Activated B cell treated with CpG ODN at 0.5 μM for 24 hours (primary cell): Measurements from ENCODE around the gene LOXHD1. TPM values are rescaled to one million over a fixed set of nuclear protein-coding genes. Genes with fewer than 3 reads are reported as not detected.

ENCODE experiments used
- ATAC-seq: fragments of 200-7000 bp; cut with Tn5 transposase; one replicate; pipeline ENCODE4 v1.10.0; 2021; ENCODE audit warnings: low read depth, mild to moderate bottlenecking, moderate library complexity
- CTCF ChIA-PET: fragments of 350-600 bp; sonication (Branson Sonifier 250); formaldehyde crosslinking; loops from one replicate; lab custom pipeline; 2021; ENCODE audit warnings: antibody characterized with exemption; lab: Charles Lee
- POLR2A ChIA-PET: fragments of 350-600 bp; sonication (Branson Sonifier 250); formaldehyde crosslinking; loops from one replicate; lab custom pipeline; 2021; ENCODE audit warnings: antibody characterized with exemption; lab: Charles Lee
- DNase-seq: peaks from one replicate; pipeline ENCODE4 v3.0.0; 2022
- H3K27ac Mint-ChIP-seq: one replicate; pipeline ENCODE4 v1.8.0; 2020; ENCODE audit warnings: mixed read lengths
- H3K27me3 Mint-ChIP-seq: one replicate; pipeline ENCODE4 v1.8.0; 2021; ENCODE audit warnings: mixed read lengths
- H3K36me3 Mint-ChIP-seq: one replicate; pipeline ENCODE4 v1.8.0; 2021; ENCODE audit warnings: low read depth, mixed read lengths
- H3K4me1 Mint-ChIP-seq: one replicate; pipeline ENCODE4 v1.8.0; 2021; ENCODE audit warnings: mixed read lengths
- H3K4me3 Mint-ChIP-seq: one replicate; pipeline ENCODE4 v1.8.0; 2020; ENCODE audit warnings: mild to moderate bottlenecking, mixed read lengths
- H3K9me3 Mint-ChIP-seq: one replicate; pipeline ENCODE4 v1.8.0; 2020; ENCODE audit warnings: mixed read lengths
- CTCF ChIP-seq: fragments of 200-600 bp; IDR thresholded peaks from one replicate; pipeline ENCODE4 v1.8.0; 2022; ENCODE audit warnings: antibody characterized with exemption, mild to moderate bottlenecking
- intact Hi-C: fragments of 100-400 bp; cut with micrococcal nuclease; formaldehyde crosslinking; loops from one replicate; pipeline ENCODE4 v1.15.1; 2024
- total RNA-seq: library from RNA; stranded (reverse); gene quantifications from 2 replicates; pipeline ENCODE4 v1.2.3, GENCODE V29; 2022

LOXHD1 gene
- total RNA-seq, 1 donor from 2014 or later, result not detected

GRCh38 chr18:46506974-46507586 lies 149.9 kb downstream of the LOXHD1 start:
- H3K36me3 Mint-ChIP-seq, result no peaks in the 10 kb centered on the region
- no peaks in the 10 kb centered on the region for H3K4me1 Mint-ChIP-seq
- no peak for DNase-seq
- H3K9me3 Mint-ChIP-seq, result no peaks in the 10 kb centered on the region
- H3K4me3 Mint-ChIP-seq, result no peak overlapping the region
- POLR2A ChIA-PET, result no interaction called here
- H3K27ac Mint-ChIP-seq, result no peak overlapping the region
- CTCF ChIA-PET, result no interaction called here
- no peak for ATAC-seq
- H3K27me3 Mint-ChIP-seq, result no peaks in the 10 kb centered on the region
- intact Hi-C loops, result no loop called here
- TF ChIP-seq CTCF, result no peak

GRCh38 chr18:46502444-46502843 lies 154.6 kb downstream of the LOXHD1 start:
- Mint-ChIP-seq H3K4me1 (no peaks in the 10 kb centered on the region), H3K27ac (no peak overlapping the region), H3K36me3 (no peaks in the 10 kb centered on the region), H3K27me3 (no peaks in the 10 kb centered on the region), H3K4me3 (no peak overlapping the region), H3K9me3 (no peaks in the 10 kb centered on the region)
- ATAC-seq, result no peak
- no peak for TF ChIP-seq CTCF
- no peak for DNase-seq
- intact Hi-C loops, result no loop called here
- POLR2A ChIA-PET, result no interaction called here
- CTCF ChIA-PET, result no interaction called here

GRCh38 chr18:46497129-46497528 lies 159.9 kb downstream of the LOXHD1 start:
- Mint-ChIP-seq H3K36me3 (no peaks in the 10 kb centered on the region), H3K4me3 (no peak overlapping the region), H3K4me1 (no peaks in the 10 kb centered on the region), H3K27ac (no peak overlapping the region), H3K27me3 (no peaks in the 10 kb centered on the region), H3K9me3 (no peaks in the 10 kb centered on the region)
- intact Hi-C loops, result no loop called here
- DNase-seq (no peak), ATAC-seq (no peak)
- CTCF ChIA-PET, result no interaction called here
- no peak for TF ChIP-seq CTCF
- POLR2A ChIA-PET, result no interaction called here

GRCh38 chr18:46488471-46489213 lies 168.4 kb downstream of the LOXHD1 start:
- Mint-ChIP-seq H3K9me3 (no peaks in the 10 kb centered on the region), H3K27ac (no peak overlapping the region), H3K36me3 (no peaks in the 10 kb centered on the region), H3K27me3 (peaks cover 8% of the 10 kb centered on the region), H3K4me3 (no peak overlapping the region), H3K4me1 (no peaks in the 10 kb centered on the region)
- TF ChIP-seq CTCF, result no peak
- POLR2A ChIA-PET, result no interaction called here
- CTCF ChIA-PET, result no interaction called here
- ATAC-seq (no peak), DNase-seq (no peak)
- intact Hi-C loops, result no loop called here

- ChIA-PET POLR2A (no interaction called here), CTCF (no interaction called here)
- ATAC-seq, result no peak
- H3K9me3 Mint-ChIP-seq, result peaks cover 5% of the 10 kb centered on the region
- DNase-seq, result no peak
- no peaks in the 10 kb centered on the region for H3K4me1 Mint-ChIP-seq
- no peak overlapping the region for H3K4me3 Mint-ChIP-seq
- H3K27me3 Mint-ChIP-seq, result peaks cover 9% of the 10 kb centered on the region
- intact Hi-C loops, result no loop called here
- no peak for TF ChIP-seq CTCF
- no peaks in the 10 kb centered on the region for H3K36me3 Mint-ChIP-seq
- no peak overlapping the region for H3K27ac Mint-ChIP-seq
Observed at GRCh38 chr18:46485675-46486194, 171.3 kb downstream of the LOXHD1 start.
